Sigmoid colon (tissue), 4 donors: ENCODE data around the gene MLLT10.

Experiments used
- POLR2AphosphoS5 ChIP-seq, 4 donors: sonication (generic); formaldehyde crosslinking; IDR thresholded peaks; one replicate each; pipeline ENCODE4 v1.6.1; 2017; ENCODE audit warnings: antibody characterized with exemption in 4 of 4
- TF ChIP-seq, protein P1 (sequence below), 4 experiments: fragments of 450-650 bp in 3 of 4; fragments of 200-600 bp in 1 of 4; IDR thresholded peaks; one replicate each; pipeline ENCODE4 v1.5.1; 2016 to 2019; ENCODE audit warnings: antibody characterized with exemption in 4 of 4, mild to moderate bottlenecking in 3 of 4, moderate library complexity in 2 of 4

DNA sequence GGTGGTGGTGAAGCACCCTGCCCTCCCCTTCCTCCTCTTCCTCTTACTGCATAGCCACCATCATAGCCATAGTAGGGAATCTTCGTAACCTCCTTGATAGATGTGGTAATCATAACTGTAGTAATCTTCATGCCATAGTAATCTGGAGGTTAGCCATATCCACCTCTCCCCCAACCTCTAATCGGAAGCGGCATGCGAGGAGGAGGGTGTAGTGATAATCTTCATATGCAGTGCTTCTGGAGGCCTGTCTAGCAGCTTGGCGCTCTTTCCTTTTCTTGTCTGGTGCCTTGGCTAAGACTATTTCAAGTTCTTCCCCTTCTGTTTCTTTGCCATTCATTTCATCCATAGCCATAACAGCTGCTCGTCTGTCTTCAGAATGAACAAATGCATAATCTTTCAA, 90.9 kb downstream of the MLLT10 start:
- TF ChIP-seq, protein P1, sequence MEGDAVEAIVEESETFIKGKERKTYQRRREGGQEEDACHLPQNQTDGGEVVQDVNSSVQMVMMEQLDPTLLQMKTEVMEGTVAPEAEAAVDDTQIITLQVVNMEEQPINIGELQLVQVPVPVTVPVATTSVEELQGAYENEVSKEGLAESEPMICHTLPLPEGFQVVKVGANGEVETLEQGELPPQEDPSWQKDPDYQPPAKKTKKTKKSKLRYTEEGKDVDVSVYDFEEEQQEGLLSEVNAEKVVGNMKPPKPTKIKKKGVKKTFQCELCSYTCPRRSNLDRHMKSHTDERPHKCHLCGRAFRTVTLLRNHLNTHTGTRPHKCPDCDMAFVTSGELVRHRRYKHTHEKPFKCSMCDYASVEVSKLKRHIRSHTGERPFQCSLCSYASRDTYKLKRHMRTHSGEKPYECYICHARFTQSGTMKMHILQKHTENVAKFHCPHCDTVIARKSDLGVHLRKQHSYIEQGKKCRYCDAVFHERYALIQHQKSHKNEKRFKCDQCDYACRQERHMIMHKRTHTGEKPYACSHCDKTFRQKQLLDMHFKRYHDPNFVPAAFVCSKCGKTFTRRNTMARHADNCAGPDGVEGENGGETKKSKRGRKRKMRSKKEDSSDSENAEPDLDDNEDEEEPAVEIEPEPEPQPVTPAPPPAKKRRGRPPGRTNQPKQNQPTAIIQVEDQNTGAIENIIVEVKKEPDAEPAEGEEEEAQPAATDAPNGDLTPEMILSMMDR (IDR thresholded peaks at IDR 0.05): no peak
- no peak for TF ChIP-seq POLR2AphosphoS5 (IDR thresholded peaks at IDR 0.05)
